Stimulated activated CD8-positive, alpha-beta memory T cell treated with anti-CD3 and anti-CD28 coated beads, Interleukin-7, amount 100 ng/mL, for 24 hours (primary cell): ENCODE data around the gene CFAP46.
"Not testable (repeated sequence)": the region's sequence is repeated elsewhere in the genome, so short reads cannot be mapped to it uniquely, and the experiment has no call there.

Experiments used
- DNase-seq: peaks from one replicate; pipeline ENCODE4 v3.0.0-alpha.2; 2020; ENCODE audit warnings: low read depth

The CFAP46 gene

DNA sequence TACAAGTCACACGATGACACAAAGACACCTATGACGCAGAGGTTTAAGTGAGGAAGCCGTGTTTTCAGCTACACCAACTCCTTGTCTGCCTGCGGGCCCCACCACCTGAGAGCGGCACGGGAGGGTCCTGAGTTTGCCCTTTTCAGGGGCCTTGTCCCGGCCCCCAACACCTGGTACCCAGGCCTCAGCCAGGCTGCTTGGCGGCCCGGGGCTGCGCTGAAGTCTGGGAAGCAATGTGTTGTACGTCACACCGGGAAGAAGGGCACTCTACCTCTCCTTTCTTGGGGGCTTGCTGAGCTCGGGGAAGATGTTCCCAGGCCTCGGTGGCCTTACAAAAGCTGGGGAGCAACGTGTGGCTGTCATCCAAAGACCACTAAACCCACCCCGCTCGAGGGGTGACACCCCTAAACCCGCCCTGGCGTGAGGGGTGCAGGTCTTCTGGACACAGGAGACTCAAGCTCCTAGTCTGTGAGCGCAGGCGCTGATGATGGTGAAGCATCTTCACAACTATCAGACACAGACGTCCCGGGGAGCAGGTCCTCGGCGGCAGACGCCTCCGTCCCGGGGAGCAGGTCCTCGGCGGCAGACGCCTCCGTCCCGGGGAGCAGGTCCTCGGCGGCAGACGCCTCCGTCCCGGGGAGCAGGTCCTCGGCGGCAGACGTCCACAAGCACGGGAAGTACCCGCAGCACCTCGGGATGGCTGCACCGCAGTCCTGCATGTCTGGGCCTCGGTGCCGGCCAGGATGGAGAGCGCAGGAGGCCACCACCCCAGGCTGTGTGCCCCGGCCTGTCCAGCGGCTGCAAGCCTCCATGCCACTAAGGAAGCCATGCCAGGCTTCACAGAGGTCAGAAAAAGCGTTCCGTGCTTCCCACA, 15.4 kb downstream of the CFAP46 start:
- DNase-seq, result no peak

DNA sequence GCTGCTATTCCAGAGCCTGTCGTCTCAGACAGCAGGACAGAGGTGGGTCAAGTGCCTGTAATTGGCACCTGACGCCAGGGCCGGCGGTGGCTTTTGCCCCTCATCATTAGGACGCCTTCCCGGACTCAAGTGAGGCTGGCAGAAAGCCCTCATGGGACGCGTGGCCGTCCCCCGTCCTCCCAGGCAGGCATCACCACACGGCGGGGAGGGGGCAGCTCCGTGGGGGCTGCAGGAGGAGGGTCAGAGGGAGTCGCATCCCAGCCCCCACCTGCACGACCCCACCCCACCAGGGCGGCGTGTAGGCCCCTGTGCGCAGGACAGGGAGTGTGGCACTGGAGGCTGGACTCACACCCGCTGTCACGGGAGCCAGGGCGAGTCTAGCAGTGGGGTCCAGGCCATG, 16.3 kb downstream of the CFAP46 start:
- no peak for DNase-seq

DNA sequence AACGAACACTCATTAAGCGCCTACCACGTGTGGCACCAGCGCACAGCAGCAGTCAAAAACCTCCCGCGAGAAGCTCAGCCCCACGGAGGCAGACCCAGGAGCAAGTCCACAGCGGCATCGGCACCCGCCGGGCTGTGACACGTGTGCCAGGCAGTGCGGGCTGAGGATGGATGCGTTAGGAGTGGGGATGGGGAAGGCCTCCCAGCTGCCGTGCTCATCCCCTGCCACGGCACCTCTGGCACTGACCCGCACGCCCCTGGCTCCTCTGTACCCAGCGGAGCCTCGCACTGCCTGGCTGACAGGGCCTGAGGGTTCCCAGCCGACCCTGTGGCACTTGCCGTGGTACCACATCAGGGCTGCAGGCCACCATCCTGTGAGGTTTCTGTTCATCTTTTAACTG, 16.8 kb downstream of the CFAP46 start:
- DNase-seq, result no peak

DNA sequence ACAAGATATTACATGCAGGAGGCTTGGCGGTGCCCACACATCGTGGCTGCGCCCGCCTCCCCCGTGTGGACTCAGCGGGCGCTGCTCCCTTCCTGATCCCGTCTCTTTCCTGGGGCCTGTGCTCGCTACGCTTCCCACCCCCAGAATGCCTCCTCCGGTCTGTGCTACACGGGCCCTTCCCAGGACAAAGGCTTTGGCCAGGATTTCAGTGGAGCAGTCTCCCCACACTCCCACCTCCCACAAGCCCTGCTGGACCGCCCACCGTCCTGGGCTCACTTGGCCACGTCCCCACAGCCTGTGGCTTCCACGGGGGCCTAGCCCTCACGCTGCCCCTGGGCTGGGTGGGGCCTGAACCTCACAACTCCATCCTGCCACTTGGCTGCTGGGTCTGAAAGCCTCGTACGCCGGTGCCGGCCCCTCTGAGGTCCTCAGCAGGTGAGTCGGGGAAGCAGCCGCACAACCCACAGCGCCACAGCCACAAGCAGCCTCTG, 17.3 kb downstream of the CFAP46 start:
- DNase-seq, result no peak

DNA sequence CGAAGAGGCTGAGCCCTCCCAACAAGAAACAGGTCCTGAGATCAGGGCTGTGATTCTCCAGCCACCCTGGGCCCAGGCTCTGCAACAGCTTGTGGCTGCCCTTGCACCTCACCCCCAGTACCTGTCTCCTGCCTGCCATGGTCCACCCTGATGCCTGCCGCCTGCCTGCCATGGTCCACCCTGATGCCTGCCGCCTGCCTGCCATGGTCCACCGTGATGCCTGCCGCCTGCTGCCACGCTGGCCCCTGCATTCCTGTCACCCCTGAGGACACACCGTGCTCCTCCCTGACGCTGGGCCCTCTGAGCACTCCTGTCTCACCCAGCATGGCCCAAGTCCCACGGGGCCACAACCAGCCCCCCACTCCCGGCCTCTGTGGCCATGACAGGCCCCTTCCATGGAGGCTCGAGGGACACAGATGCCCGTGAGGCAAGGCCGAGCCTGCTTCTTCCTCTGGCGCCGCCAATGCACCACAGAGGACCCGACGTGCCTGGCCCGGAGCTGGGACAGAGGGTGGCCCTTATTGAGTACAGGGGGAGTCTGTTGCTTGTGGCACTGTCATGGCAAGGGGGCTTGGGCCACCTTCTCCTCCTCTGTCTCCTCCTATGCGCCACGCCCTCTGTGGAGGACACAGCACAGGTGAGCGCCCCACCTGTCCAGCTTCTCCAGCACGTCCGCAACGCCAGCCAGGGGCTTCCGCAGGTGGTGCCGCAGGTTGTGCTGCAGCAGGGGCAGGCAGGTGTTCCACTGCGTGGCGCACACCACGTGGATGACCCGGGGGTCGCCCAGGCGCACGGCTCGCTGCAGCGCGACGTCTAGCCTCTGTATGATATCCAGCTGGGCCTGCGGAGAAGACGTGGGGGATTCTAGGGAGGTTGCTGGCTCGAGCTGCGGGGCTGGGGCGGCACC, 18.1 kb downstream of the CFAP46 start:
- no peak for DNase-seq

DNA sequence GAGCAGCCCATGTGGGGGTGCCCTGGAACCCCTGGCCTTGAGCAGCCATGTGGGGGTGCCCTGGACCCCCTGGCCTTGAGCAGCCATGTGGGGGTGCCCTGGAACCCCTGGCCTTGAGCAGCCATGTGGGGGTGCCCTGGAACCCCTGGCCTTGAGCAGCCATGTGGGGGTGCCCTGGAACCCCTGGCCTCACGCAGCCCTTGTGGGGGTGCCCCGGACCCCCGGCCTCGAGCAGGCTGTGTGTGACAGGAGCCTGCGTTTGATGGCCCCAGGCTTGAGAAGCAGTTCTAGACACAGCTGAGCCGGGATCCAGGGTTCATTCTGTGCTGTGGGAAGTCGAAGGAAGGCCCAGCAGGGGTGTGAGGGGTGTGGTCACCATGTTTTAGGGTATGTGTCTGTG, 19.0 kb downstream of the CFAP46 start:
- DNase-seq, result not testable (repeated sequence)

DNA sequence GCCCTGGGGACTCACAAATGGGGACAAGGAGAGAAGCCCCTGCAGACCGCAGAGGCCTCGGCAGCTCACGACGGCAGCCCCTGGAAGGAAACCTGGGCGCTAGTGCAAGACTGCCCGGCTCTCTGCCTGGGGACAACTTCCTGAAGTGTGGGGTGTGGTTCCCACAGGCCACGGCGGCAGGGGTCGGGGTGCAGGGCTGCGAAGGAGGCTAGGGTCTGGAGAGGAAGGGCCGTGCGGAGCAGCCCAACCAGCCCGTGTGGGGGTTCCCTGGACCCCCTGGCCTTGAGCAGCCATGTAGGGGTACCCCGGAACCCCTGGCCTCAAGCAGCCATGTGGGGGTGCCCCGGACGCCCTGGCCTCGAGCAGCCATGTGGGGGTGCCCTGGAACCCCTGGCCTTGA, 19.5 kb downstream of the CFAP46 start:
- DNase-seq, result no peak

DNA sequence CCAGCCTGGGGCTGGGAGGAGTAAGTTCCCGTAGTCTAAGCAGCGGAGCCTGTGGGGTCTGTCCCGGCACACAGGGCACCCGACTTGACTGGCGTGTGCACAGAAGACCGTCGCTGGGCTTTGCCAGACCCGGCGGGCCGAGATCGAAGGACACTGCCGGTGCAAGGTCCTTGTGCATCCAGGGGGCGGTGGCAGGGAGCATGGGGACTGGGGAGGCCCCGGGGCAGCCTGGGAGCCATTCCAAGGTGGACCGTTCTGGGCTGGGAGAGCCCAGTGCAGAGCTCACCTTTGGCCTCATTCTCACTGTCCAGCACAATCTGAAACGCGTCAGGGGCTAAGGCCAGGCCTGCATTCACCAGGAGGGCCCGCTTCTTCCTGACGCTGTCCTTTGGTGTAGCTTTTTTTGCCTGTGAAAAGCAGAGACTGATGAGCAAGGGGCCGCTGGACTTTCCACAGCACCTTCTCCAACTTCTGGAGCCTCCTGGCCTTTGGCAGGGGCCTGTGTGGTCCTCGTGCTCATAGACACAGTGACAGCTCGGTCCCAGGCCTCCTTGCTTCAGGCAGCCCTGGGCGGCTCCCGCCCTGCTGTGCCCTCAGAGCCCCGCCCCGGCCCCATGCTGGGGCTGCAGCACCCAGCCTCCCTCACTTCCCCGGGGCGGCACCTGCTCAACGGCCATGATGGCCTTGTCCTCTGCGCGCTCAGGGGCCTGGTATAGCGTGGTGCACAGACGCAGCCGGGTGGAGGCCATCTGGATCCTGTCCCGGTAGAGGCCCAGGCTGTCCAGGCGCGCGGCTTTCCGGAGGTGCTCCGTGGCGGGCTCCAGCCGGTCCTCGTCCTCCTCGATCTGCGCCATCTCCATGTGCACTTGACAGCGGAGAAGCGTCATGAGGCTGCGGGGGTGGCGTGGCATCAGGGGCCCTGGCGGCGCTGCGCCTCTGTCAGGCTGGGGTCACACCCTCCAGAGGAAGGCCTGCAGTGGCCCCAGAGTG, 20.3 kb downstream of the CFAP46 start:
- no peak for DNase-seq

DNA sequence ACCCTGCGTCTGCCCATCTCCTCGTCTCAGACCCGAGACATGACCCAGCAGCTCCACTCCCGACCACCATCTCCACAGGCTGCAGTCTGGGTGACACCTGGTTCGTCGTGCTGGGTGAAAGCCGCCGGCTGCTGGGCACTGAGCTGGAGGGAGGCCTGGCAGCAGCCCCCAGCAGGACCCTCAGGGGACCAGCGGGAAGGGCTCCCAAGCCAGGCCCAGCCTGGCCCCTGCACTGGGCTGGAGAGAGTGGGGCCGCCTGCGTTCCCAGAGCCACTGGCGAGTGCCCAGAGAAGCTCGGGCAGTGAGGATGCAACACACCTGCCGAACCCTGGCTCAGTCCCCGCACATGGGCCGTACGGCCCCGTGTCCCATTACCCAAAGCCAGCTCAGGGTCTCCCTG, 21.3 kb downstream of the CFAP46 start:
- no peak for DNase-seq

DNA sequence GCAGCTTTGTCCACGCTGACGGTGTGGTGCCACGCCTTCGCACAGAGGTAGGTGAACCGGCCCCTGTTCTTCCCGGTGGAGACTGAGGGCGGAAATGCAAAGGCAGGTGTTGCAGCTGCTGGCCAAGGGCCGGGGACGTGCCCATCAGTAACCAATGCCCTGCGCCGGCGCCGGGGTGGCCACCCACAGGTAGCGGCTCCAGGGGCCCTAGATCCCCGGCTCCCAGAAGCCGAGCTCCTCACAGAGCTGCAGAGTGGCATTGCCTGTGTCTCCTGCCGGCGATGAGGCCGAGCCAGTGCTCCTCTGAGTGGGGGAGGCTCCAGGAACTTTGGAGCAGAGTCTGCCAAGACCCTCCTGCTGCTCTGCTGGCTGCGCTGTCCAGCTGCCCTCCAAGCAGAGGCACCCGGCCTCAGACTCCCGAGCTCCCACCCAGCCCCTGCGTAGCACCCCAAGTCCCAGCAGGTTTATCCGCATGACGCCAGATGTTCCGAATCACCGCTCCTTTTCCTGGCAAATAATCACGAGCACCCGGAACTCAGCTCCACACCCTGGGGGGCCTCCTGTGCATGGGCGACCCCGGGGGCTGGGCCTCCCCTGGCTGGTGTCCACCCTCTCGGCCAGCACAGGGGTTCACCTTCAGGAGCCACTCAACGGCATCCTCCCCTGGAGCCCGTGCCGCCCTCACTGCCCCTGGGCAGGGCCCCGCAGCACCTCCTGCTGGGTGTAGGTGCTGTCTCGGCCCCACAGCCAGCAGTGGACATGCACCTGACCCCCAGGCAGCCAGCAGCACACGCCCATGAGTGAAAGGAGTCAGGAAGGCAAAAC, 22.1 kb downstream of the CFAP46 start:
- DNase-seq, result no peak

DNA sequence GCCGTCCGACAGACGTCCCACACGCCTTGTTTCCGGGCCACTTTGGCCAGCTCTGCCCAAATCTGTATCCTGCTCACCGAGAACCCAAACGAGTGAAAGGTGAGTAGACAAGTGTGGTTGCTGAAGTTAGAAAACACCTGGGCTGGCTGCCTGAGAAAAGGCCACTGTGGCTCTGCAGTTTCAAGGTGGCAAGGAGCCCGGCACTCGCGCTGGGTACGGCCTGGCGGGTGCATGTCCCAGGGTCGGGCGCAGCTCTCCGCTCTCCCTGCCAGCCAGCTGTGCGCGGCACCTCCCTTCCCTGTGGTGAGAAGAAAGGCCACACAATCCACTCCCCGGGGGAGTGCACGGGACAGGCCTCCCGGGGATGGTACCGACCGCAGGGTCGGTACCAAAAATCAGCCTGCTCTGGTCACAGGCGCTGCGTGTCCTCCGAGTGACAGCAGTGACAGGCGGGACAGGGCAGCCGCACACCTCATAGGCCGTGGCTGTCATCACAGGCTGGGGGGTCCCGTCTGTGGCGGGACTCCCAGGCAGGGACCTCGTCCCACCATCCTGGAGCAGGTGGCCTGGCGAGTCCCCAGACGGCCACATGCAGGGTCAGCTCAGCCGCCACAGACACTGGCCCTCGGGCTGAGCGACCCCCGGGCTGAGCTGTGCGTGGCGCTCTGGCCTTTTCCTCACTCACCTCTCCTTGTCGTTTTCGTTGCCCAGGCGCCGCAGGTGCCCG, 22.8 kb downstream of the CFAP46 start:
- DNase-seq, result no peak

DNA sequence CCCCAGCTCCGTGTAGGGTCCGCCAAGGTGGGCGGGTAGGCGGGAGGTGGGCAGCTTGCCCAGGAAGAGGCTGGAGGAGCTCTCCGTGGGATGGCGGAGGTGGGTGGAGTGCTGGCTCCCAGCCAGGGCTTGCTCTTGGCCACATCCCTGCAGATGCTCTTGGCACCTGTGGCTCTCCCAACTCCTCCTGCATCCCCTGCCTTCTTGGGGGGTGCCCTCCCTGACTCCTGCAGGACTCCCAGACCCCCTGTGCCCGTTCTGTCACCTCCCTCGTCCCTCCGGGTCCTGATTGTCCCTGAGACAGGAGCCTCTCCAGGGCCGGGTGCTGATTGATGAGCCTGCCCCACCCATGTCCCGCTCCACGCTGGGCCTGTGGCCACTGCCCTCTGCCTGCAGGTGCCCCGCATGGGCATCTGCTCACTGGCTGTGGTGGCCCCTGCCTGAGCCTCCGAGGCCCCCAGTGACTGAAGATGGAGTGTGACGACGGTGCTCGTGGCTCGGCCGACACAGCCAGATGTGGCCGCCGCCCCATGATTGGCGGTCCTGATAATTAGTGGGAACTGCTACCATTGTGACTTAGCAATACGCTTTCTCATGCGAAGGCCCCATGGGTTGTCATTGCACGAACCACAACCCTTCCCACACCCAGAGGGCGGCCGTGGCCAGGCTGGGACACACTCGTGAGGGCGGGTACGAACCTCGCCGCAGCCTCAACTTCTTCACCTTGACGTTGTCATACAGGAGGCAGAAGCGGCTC, 23.6 kb downstream of the CFAP46 start:
- DNase-seq, result no peak

DNA sequence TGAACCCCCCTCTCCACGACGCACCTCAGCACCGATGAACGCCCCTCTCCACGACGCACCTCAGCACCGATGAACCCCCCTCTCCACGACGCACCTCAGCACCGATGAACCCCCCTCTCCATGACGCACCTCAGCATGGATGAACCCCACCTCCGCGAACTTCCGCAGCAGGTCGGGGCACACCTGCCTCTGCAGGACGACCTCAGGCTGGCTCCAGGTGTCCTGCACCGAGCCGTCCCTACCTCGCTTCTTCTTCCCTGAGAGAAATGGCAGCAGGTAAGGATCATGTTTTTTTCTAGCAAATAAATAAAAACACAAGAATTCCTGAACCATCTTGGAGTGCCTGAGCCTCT, 24.1 kb downstream of the CFAP46 start:
- DNase-seq, result no peak

DNA sequence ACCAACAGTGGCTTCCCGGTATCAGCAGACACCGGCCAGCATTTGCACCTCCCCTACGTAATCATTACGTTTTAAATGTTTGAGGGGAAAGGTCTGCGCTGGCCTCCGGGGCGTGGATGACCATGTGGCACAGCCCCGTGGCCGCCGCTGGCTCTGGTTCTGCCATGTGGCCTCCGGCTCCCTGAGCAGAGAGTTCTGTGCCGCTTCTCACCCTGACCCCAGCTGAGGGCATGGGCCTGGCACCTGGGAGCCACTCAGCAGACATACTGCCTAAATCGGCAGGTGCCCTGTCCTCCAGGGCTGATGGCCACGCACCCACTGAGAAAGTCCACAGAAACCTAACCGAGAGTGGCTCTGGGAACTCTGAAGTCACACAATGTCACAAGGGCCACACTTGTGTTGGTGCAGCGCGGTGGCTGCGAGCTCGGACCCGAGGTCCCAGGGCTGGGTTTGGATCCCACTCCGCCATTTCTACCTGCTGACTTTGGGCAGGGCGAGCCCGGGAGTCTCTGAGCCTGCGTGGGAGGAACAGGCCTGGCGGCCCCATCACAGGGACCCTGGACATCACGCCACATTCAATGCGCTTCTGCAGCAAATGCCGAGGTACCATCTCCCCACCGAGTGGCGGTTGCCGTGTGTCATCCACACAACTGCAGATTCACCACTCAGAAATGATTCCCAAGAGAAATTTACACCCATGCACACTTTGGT, 25.3 kb downstream of the CFAP46 start:
- no peak for DNase-seq

DNA sequence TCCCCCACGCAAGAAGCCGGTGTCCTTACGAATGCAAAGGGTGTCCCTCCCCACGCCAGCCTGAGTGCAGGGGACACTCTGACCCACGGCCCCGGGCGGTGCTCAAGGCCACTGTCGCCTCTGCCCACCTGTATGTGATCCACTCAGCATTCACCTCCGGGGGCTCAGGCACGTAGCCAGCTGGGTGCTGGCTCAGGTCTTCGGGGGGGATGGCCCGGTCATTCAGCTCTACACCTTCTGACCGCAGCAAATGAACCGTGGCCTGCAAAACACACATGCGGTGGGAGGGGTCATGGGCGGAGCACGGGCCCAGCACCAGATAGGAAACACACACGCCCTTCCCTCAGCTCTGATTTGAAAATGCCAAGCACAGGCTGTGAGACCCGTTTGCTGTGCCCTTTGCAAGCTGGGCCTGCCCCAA, 25.9 kb downstream of the CFAP46 start:
- no peak for DNase-seq

DNA sequence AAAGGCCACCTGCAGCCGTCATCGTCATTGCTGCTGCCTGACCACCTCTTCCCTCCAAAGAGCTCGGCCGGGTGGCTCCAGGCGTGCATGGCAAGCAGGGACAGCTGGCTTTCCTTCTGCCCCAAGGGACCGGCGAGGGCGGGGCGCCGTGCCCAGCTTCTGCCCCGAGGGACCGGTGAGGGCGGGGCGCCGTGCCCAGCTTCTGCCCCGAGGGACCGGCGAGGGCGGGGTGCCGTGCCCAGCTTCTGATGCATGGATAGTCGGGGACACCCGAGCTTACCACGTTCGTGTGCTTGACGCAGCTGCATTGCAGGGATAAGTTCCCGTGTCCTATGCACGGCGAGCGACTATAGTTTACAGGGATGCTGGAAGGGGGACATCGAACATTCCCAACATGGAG, 27.0 kb downstream of the CFAP46 start:
- DNase-seq, result no peak

DNA sequence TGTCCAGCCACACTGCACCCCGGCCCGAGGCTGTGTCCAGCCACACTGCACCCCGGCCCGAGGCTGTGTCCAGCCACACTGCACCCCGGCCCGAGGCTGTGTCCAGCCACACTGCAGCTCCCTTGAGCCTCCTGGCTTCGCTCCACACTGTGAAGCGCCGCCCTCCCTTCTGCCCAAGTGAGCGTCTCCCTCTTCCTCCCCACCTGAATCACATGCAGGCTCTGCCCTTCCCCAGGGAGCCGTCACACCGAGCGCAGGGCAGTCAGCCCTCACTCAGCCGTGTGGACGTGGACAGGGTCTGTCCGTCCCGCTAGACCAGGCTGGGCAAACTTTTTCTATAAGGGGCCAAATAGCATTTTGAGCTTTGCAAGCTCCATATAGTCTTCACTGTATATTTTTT, 27.6 kb downstream of the CFAP46 start:
- DNase-seq, result no peak

DNA sequence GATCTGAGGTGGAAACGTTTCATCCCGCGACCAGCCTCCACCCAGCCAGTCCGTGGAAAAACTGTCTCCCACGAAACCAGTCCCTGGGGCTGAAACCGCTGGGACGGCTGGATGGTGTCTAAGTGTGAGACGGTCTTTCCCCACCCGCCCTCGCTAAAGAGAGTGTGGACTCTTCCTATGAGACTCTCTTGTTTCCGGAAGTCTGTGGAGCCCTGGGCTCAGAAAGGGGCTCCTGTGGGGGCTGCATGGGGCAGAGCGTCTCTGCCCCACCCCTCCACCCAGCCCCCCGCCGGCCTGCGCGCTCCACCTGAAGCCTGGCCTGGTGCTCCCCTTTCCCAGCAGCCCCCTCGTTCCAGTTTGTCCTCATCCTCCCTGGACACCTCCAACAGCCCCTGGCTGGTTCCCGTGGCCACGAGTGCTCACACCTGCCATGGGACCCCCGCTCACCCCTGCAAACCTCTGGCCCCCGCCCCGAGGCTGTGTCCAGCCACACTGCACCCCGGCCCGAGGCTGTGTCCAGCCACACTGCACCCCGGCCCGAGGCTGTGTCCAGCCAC, 28.7 kb downstream of the CFAP46 start:
- DNase-seq, result no peak
